HepG2 (cell line): ENCODE measurements around the gene GPR37L1. TPM values are rescaled to one million over a fixed set of nuclear protein-coding genes. Genes with fewer than 3 reads are reported as not detected.
A peak's percentile ranks its signal among the peaks of the same experiment; 100 is the strongest.

Experiments
- ATF7-NPFF ChIP-seq: sonication (generic); formaldehyde crosslinking; IDR thresholded peaks from 2 replicates; pipeline ENCODE4 v1.8.1; 2023; ENCODE audit warnings: mild to moderate bottlenecking, low read depth, missing genetic modification reagents, moderate library complexity
- HMGA1 ChIP-seq: sonication (generic); formaldehyde crosslinking; conservative IDR thresholded peaks from 2 replicates; pipeline ENCODE4 v1.4.0; 2020; ENCODE audit warnings: missing genetic modification reagents
- IKZF1 ChIP-seq: fragments of 450-650 bp; IDR thresholded peaks from 2 replicates; pipeline ENCODE4 v1.7.1; 2016
- KLF13 ChIP-seq: sonication (generic); formaldehyde crosslinking; IDR thresholded peaks from 2 replicates; pipeline ENCODE4 v1.4.0; 2020; ENCODE audit warnings: mild to moderate bottlenecking, missing genetic modification reagents
- KMT2A ChIP-seq: sonication (generic); formaldehyde crosslinking; IDR thresholded peaks from 2 replicates; pipeline ENCODE4 v1.4.0; 2020; ENCODE audit warnings: missing genetic modification reagents
- NR3C1 ChIP-seq: sonication (generic); formaldehyde crosslinking; IDR thresholded peaks from 2 replicates; pipeline ENCODE4 v1.4.0; 2020; ENCODE audit warnings: missing genetic modification reagents
- POLR2G ChIP-seq: fragments of 200-400 bp; formaldehyde crosslinking; IDR thresholded peaks from 2 replicates; pipeline ENCODE4 v1.6.1; 2018; ENCODE audit warnings: mild to moderate bottlenecking, low read depth, low read length, moderate library complexity
- RORA ChIP-seq: sonication (generic); formaldehyde crosslinking; IDR thresholded peaks from 2 replicates; pipeline ENCODE4 v1.5.0; 2020; ENCODE audit warnings: mild to moderate bottlenecking, missing genetic modification reagents, moderate library complexity
- TAF1 ChIP-seq: sonication (generic); formaldehyde crosslinking; IDR thresholded peaks from 2 replicates; pipeline ENCODE4 v1.4.0; 2020; ENCODE audit warnings: missing genetic modification reagents
- TCF7 ChIP-seq: sonication (generic); IDR thresholded peaks from 2 replicates; pipeline ENCODE4 v1.6.1; 2016; ENCODE audit warnings: antibody characterized with exemption, low read depth
- TEAD2 ChIP-seq: sonication (generic); formaldehyde crosslinking; IDR thresholded peaks from 2 replicates; pipeline ENCODE4 v1.9.0; 2021; ENCODE audit warnings: missing genetic modification reagents
- ZBTB49 ChIP-seq: sonication (generic); formaldehyde crosslinking; IDR thresholded peaks from 2 replicates; pipeline ENCODE4 v1.4.0; 2020; ENCODE audit warnings: missing genetic modification reagents, borderline replicate concordance
- ZNF138 ChIP-seq: sonication (generic); formaldehyde crosslinking; IDR thresholded peaks from 2 replicates; pipeline ENCODE4 v1.5.0; 2020; ENCODE audit warnings: mild to moderate bottlenecking, low read depth, missing genetic modification reagents
- ZNF281 ChIP-seq: sonication (generic); formaldehyde crosslinking; IDR thresholded peaks from 2 replicates; pipeline ENCODE4 v1.4.0; 2020; ENCODE audit warnings: missing genetic modification reagents, borderline replicate concordance
- ZNF30 ChIP-seq: sonication (generic); formaldehyde crosslinking; IDR thresholded peaks from 2 replicates; pipeline ENCODE4 v1.5.0; 2020; ENCODE audit warnings: mild to moderate bottlenecking, missing genetic modification reagents
- ZNF446 ChIP-seq: sonication (generic); formaldehyde crosslinking; IDR thresholded peaks from 2 replicates; pipeline ENCODE4 v1.5.0; 2020; ENCODE audit warnings: mild to moderate bottlenecking, missing genetic modification reagents
- ZNF567 ChIP-seq: sonication (generic); formaldehyde crosslinking; IDR thresholded peaks from 2 replicates; pipeline ENCODE4 v1.8.1; 2023; ENCODE audit warnings: mild to moderate bottlenecking, missing genetic modification reagents, borderline replicate concordance
- ZNF709 ChIP-seq: sonication (generic); formaldehyde crosslinking; IDR thresholded peaks from 2 replicates; pipeline ENCODE4 v1.5.0; 2020; ENCODE audit warnings: mild to moderate bottlenecking, missing genetic modification reagents
- polyA plus RNA-seq, 8 experiments: library from polyadenylated mRNA; depleted of rRNA in 3 of 8; stranded (reverse) in 7 of 8; unstranded in 1 of 8; fragments of >200 nt; fragmentation: Illumina TruSeq in 4 of 8; extraction: Trizol in 4 of 8; gene quantifications; 2 replicates each; pipeline versions ENCODE4 v1.2.1 to v1.2.3, GENCODE V29; 2011 to 2016; ENCODE audit warnings: low read depth in 4 of 8, missing spikeins in 1 of 8, mixed read lengths in 1 of 8; ENCODE audit not compliant: insufficient read depth in 1 of 8
- total RNA-seq, 5 experiments: library from RNA; depleted of rRNA; stranded (reverse); fragments of >200 nt; fragmentation: Illumina TruSeq; extraction: Trizol; gene quantifications; 2 replicates each; pipeline ENCODE4 v1.2.3, GENCODE V29; 2016; ENCODE audit warnings: low read depth in 1 of 5
- TF ChIP-seq, protein P1 (sequence below): sonication (generic); formaldehyde crosslinking; conservative IDR thresholded peaks from 2 replicates; pipeline ENCODE4 v1.4.0; 2020; ENCODE audit warnings: missing genetic modification reagents
- TF ChIP-seq, protein P2 (sequence below): sonication (generic); formaldehyde crosslinking; IDR thresholded peaks from 2 replicates; pipeline ENCODE4 v1.5.1; 2020; ENCODE audit warnings: missing genetic modification reagents, mild to moderate bottlenecking, borderline replicate concordance
- TF ChIP-seq, protein P3 (sequence below): sonication (generic); formaldehyde crosslinking; conservative IDR thresholded peaks from 2 replicates; pipeline ENCODE4 v1.4.0; 2020; ENCODE audit warnings: missing genetic modification reagents

GPR37L1 gene
- total and polyA plus RNA-seq, 2 of the 13 experiments (the other 11 are each of a cell fraction or from before 2014, with no cell fraction given) = 0.13 TPM; not detected in 1

GRCh38 chr1:202085682-202086373, 36.9 kb upstream of the GPR37L1 start (continued):
- TF ChIP-seq, protein P1, sequence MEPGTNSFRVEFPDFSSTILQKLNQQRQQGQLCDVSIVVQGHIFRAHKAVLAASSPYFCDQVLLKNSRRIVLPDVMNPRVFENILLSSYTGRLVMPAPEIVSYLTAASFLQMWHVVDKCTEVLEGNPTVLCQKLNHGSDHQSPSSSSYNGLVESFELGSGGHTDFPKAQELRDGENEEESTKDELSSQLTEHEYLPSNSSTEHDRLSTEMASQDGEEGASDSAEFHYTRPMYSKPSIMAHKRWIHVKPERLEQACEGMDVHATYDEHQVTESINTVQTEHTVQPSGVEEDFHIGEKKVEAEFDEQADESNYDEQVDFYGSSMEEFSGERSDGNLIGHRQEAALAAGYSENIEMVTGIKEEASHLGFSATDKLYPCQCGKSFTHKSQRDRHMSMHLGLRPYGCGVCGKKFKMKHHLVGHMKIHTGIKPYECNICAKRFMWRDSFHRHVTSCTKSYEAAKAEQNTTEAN (CRISPR knock-in tag) = peak; percentile 63; the same call in 1 of the 2 replicates
- no peak for TF ChIP-seq NR3C1 (CRISPR knock-in tag)
- TF ChIP-seq ZNF567 (CRISPR knock-in tag) = no peak
- TF ChIP-seq KMT2A (CRISPR knock-in tag) = no peak
- no peak for TF ChIP-seq ZNF446 (CRISPR knock-in tag)
- TF ChIP-seq TEAD2 (CRISPR knock-in tag) = no peak
- TF ChIP-seq, protein P2, sequence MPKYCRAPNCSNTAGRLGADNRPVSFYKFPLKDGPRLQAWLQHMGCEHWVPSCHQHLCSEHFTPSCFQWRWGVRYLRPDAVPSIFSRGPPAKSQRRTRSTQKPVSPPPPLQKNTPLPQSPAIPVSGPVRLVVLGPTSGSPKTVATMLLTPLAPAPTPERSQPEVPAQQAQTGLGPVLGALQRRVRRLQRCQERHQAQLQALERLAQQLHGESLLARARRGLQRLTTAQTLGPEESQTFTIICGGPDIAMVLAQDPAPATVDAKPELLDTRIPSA (CRISPR knock-in tag) = no peak; the same call in 1 of the 2 replicates
- no peak for TF ChIP-seq KLF13 (CRISPR knock-in tag)
- peak; percentile 77 for TF ChIP-seq POLR2G
- no peak for TF ChIP-seq ZNF138
- no peak for TF ChIP-seq HMGA1 (CRISPR knock-in tag)
- TF ChIP-seq ATF7-NPFF (CRISPR knock-in tag) = no peak
- no peak for TF ChIP-seq ZNF30 (CRISPR knock-in tag)
- TF ChIP-seq IKZF1 = no peak
- no peak for TF ChIP-seq RORA (CRISPR knock-in tag)
- peak; percentile 85 for TF ChIP-seq ZNF281 (CRISPR knock-in tag)
- no peak for TF ChIP-seq ZBTB49 (CRISPR knock-in tag)
- TF ChIP-seq TAF1 = peak; percentile 49; the same call in 1 of the 2 replicates
- TF ChIP-seq, protein P3, sequence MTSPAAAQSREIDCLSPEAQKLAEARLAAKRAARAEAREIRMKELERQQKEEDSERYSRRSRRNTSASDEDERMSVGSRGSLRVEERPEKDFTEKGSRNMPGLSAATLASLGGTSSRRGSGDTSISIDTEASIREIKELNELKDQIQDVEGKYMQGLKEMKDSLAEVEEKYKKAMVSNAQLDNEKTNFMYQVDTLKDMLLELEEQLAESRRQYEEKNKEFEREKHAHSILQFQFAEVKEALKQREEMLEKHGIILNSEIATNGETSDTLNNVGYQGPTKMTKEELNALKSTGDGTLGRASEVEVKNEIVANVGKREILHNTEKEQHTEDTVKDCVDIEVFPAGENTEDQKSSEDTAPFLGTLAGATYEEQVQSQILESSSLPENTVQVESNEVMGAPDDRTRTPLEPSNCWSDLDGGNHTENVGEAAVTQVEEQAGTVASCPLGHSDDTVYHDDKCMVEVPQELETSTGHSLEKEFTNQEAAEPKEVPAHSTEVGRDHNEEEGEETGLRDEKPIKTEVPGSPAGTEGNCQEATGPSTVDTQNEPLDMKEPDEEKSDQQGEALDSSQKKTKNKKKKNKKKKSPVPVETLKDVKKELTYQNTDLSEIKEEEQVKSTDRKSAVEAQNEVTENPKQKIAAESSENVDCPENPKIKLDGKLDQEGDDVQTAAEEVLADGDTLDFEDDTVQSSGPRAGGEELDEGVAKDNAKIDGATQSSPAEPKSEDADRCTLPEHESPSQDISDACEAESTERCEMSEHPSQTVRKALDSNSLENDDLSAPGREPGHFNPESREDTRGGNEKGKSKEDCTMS (CRISPR knock-in tag) = no peak
- no peak; the same call in 1 of the 2 replicates for TF ChIP-seq ZNF709
- no peak for TF ChIP-seq TCF7
